ENCODE data around the gene LCN10. TPM values are rescaled to one million over a fixed set of nuclear protein-coding genes. Genes with fewer than 3 reads are reported as not detected.

The LCN10 gene
- total RNA-seq, 1 experiment from 2014 or later = 1.5 TPM

DNA sequence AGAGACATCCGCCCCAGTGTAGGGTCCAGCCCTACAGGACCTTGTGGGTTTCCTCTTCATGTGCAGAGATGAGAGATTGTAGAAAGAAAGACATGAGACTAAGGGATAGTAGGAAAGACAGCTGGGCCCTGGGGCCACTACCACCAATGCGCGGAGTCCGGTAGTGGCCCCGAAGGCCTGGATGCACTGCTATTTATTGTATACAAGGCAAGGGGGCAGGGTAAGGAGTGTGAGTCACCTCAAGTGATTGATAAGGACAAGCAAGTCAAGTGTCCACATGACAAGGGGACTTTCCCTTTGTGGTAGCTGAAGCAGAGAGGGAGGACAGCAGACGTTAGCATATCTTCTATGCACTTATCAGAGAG lies 42.2 kb upstream of the LCN10 start:
- peak overlapping the region in 1 of 3 experiments; percentile 32; a peak in 1 of 7 replicates for H3K27ac Mint-ChIP-seq
- H4K8ac ChIP-seq (replicated peaks; ENCODE audit: insufficient read length, low read depth, low read length) = no peak overlapping the region
- no peak overlapping the region for H4K91ac ChIP-seq (ENCODE audit: insufficient read length, low read depth, low read length)
- H3T11ph ChIP-seq (ENCODE audit: low read length) = no peak overlapping the region
- H3K4me1 ChIP-seq (ENCODE audit: insufficient read depth, low read length) = no peaks in the 10 kb centered on the region
- no peak overlapping the region for H3K4me3 Mint-ChIP-seq
- H3K9me3 ChIP-seq (ENCODE audit: control insufficient read depth, low read depth, low read length) = no peaks in the 10 kb centered on the region
- no peak overlapping the region for H2BK5ac ChIP-seq (ENCODE audit: insufficient read length, low read length)
- H3K79me1 ChIP-seq (ENCODE audit: insufficient read depth, low read depth, low read length, poor library complexity, severe bottlenecking) = no peaks in the 10 kb centered on the region
- no peak overlapping the region for H4K5ac ChIP-seq (ENCODE audit: insufficient read length, low read depth, low read length)
- H4K20me1 ChIP-seq (ENCODE audit: control insufficient read depth, insufficient read depth, insufficient read length) = no peaks in the 10 kb centered on the region
- H2BK12ac ChIP-seq (ENCODE audit: insufficient read length, low read depth, low read length) = no peak overlapping the region
- H2AFZ ChIP-seq (ENCODE audit: low read length) = no peak overlapping the region
- no peak overlapping the region for H3K23ac ChIP-seq (ENCODE audit: insufficient read length, low read depth, low read length)
- no peak overlapping the region for H3K14ac ChIP-seq (ENCODE audit: insufficient read depth, low read length)
- H3K79me2 ChIP-seq (ENCODE audit: insufficient read depth, low read length) = no peaks in the 10 kb centered on the region
- no peak overlapping the region for H3K56ac ChIP-seq (ENCODE audit: insufficient read length, low read depth, low read length)
- H3K4ac ChIP-seq (ENCODE audit: low read depth, low read length) = no peak overlapping the region
- WGBS (ENCODE audit: extremely low coverage, insufficient read length, low lambda C conversion rate) = no CpG with 5 or more reads among the region's 6 CpGs
- H3K27me3 ChIP-seq (ENCODE audit: insufficient read depth, low read length) = no peaks in the 10 kb centered on the region
- H3K27me3 Mint-ChIP-seq (ENCODE audit: low read depth) = peaks cover 30% of the 10 kb centered on the region
- no peaks in the 10 kb centered on the region for H3K36me3 Mint-ChIP-seq (ENCODE audit: insufficient read depth in 1 of 3, low read depth in 3 of 3)
- H2BK120ac ChIP-seq (ENCODE audit: low read depth, low read length, poor library complexity, severe bottlenecking) = no peak overlapping the region
- H3K9me3 Mint-ChIP-seq = no peaks in the 10 kb centered on the region
- DNase-seq = no peak
- no peak overlapping the region for H2BK20ac ChIP-seq (ENCODE audit: low read depth, low read length, poor library complexity, severe bottlenecking)
- H2AK5ac ChIP-seq (ENCODE audit: insufficient read length, low read length) = no peak overlapping the region
- H3K4me1 Mint-ChIP-seq = peaks cover 5 to 13% of the 10 kb centered on the region in 2 experiments
- no peaks in the 10 kb centered on the region for H3K23me2 ChIP-seq (ENCODE audit: insufficient read length, low read depth, low read length, poor library complexity, severe bottlenecking)
- no peak overlapping the region for H2BK15ac ChIP-seq (ENCODE audit: low read depth, low read length)
- H3K27ac ChIP-seq (ENCODE audit: insufficient read length, low read depth, low read length) = no peak overlapping the region
- H3K9ac ChIP-seq (ENCODE audit: extremely low read depth, insufficient read length, low read length) = no peak overlapping the region
- H3K4me2 ChIP-seq (ENCODE audit: insufficient read depth, insufficient read length, low read length) = no peak overlapping the region
- H3K18ac ChIP-seq (ENCODE audit: insufficient read length, low read depth, low read length) = no peak overlapping the region
- TF ChIP-seq, protein P1, sequence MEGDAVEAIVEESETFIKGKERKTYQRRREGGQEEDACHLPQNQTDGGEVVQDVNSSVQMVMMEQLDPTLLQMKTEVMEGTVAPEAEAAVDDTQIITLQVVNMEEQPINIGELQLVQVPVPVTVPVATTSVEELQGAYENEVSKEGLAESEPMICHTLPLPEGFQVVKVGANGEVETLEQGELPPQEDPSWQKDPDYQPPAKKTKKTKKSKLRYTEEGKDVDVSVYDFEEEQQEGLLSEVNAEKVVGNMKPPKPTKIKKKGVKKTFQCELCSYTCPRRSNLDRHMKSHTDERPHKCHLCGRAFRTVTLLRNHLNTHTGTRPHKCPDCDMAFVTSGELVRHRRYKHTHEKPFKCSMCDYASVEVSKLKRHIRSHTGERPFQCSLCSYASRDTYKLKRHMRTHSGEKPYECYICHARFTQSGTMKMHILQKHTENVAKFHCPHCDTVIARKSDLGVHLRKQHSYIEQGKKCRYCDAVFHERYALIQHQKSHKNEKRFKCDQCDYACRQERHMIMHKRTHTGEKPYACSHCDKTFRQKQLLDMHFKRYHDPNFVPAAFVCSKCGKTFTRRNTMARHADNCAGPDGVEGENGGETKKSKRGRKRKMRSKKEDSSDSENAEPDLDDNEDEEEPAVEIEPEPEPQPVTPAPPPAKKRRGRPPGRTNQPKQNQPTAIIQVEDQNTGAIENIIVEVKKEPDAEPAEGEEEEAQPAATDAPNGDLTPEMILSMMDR (conservative IDR thresholded peaks at IDR 0.05) = no peak
